SU-DHL-6 (cell line): ENCODE results near the gene EXOC2.

ENCODE experiments used
- CTCF ChIP-seq: fragments of 200-600 bp; sonication (generic); IDR thresholded peaks from one replicate; pipeline ENCODE4 v1.5.1; 2017; ENCODE audit warnings: antibody characterized with exemption, mild to moderate bottlenecking, low read length, moderate library complexity; ENCODE audit not compliant: insufficient read depth, poor library complexity, severe bottlenecking
- EZH2phosphoT487 ChIP-seq: fragments of 200-600 bp; sonication (generic), shearing (Covaris generic); conservative IDR thresholded peaks from 2 replicates; pipeline ENCODE4 v1.6.1; 2018; ENCODE audit warnings: mild to moderate bottlenecking, antibody characterized with exemption, low read length, moderate library complexity, mixed read lengths

GRCh38 chr6:628766-629165 lies 64.2 kb downstream of the EXOC2 start:
- TF ChIP-seq CTCF, result no peak
- TF ChIP-seq EZH2phosphoT487, result no peak
